Measurements from ENCODE around the gene RYR1. TPM values are rescaled to one million over a fixed set of nuclear protein-coding genes. Genes with fewer than 3 reads are reported as not detected.

Gene RYR1
- total RNA-seq, 1 donor = under 0.01 TPM

GRCh38 chr19:38497907-38498306 is 64.4 kb downstream of the RYR1 start:
- TF ChIP-seq, protein P1, sequence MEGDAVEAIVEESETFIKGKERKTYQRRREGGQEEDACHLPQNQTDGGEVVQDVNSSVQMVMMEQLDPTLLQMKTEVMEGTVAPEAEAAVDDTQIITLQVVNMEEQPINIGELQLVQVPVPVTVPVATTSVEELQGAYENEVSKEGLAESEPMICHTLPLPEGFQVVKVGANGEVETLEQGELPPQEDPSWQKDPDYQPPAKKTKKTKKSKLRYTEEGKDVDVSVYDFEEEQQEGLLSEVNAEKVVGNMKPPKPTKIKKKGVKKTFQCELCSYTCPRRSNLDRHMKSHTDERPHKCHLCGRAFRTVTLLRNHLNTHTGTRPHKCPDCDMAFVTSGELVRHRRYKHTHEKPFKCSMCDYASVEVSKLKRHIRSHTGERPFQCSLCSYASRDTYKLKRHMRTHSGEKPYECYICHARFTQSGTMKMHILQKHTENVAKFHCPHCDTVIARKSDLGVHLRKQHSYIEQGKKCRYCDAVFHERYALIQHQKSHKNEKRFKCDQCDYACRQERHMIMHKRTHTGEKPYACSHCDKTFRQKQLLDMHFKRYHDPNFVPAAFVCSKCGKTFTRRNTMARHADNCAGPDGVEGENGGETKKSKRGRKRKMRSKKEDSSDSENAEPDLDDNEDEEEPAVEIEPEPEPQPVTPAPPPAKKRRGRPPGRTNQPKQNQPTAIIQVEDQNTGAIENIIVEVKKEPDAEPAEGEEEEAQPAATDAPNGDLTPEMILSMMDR (IDR thresholded peaks at IDR 0.05; ENCODE audit: extremely low read depth, low read depth, low read length) = no peak
- Histone ChIP-seq H3K27ac (ENCODE audit: low read depth, low read length) (no peak overlapping the region), H3K36me3 (ENCODE audit: insufficient read depth, low read length) (no peaks in the 10 kb centered on the region), H3K4me2 (ENCODE audit: insufficient read depth, low read length) (no peak overlapping the region), H2AFZ (ENCODE audit: low read length) (no peak overlapping the region), H3K4me3 (ENCODE audit: insufficient read depth, low read length) (no peak overlapping the region), H3K4me1 (ENCODE audit: insufficient read depth, low read length) (no peaks in the 10 kb centered on the region), H3K9me3 (ENCODE audit: low read depth, low read length) (no peaks in the 10 kb centered on the region), H3K27me3 (ENCODE audit: insufficient read depth, low read length) (no peaks in the 10 kb centered on the region), H3K79me2 (ENCODE audit: insufficient read depth, low read length) (no peaks in the 10 kb centered on the region), H4K20me1 (ENCODE audit: insufficient read depth, low read length) (no peaks in the 10 kb centered on the region)
- DNase-seq (ENCODE audit: insufficient read length, low spot score, missing footprints) = peak; percentile 46

- TF ChIP-seq, protein P1 (IDR thresholded peaks at IDR 0.05; ENCODE audit: extremely low read depth, low read depth, low read length) = no peak
- no peaks in the 10 kb centered on the region for H3K36me3 ChIP-seq (ENCODE audit: insufficient read depth, low read length)
- no peaks in the 10 kb centered on the region for H3K79me2 ChIP-seq (ENCODE audit: insufficient read depth, low read length)
- H3K4me1 ChIP-seq (ENCODE audit: insufficient read depth, low read length) = no peaks in the 10 kb centered on the region
- H3K27me3 ChIP-seq (ENCODE audit: insufficient read depth, low read length) = no peaks in the 10 kb centered on the region
- no peaks in the 10 kb centered on the region for H3K9me3 ChIP-seq (ENCODE audit: low read depth, low read length)
- H3K4me2 ChIP-seq (ENCODE audit: insufficient read depth, low read length) = no peak overlapping the region
- no peaks in the 10 kb centered on the region for H4K20me1 ChIP-seq (ENCODE audit: insufficient read depth, low read length)
- DNase-seq (ENCODE audit: insufficient read length, low spot score, missing footprints) = peak; percentile 63
- no peak overlapping the region for H3K27ac ChIP-seq (ENCODE audit: low read depth, low read length)
- no peak overlapping the region for H3K4me3 ChIP-seq (ENCODE audit: insufficient read depth, low read length)
- no peak overlapping the region for H2AFZ ChIP-seq (ENCODE audit: low read length)
Observed at GRCh38 chr19:38499532-38499931, 66.0 kb downstream of the RYR1 start.

DNA sequence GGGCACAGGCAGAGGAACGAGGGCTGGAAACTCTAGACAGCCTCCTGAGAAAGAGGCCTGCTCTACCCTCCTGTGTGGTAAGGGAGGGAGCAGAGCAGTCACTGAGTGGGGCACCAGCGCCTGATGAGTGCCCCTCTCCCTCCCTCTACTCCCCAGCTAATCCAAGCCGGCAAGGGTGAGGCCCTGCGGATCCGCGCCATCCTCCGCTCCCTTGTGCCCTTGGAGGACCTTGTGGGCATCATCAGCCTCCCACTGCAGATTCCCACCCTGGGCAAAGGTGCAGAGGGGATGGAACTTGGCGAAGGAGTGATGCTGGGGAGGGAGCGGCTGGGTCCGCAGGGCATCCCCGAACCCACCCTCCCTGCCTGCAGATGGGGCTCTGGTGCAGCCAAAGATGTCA is 67.0 kb downstream of the RYR1 start:
- Histone ChIP-seq H2AFZ (ENCODE audit: low read length) (no peak overlapping the region), H3K27me3 (ENCODE audit: insufficient read depth, low read length) (no peaks in the 10 kb centered on the region), H3K4me3 (ENCODE audit: insufficient read depth, low read length) (no peak overlapping the region), H3K4me1 (ENCODE audit: insufficient read depth, low read length) (no peaks in the 10 kb centered on the region), H3K9me3 (ENCODE audit: low read depth, low read length) (no peaks in the 10 kb centered on the region), H3K27ac (ENCODE audit: low read depth, low read length) (no peak overlapping the region), H3K36me3 (ENCODE audit: insufficient read depth, low read length) (no peaks in the 10 kb centered on the region), H3K79me2 (ENCODE audit: insufficient read depth, low read length) (no peaks in the 10 kb centered on the region), H3K4me2 (ENCODE audit: insufficient read depth, low read length) (no peak overlapping the region), H4K20me1 (ENCODE audit: insufficient read depth, low read length) (no peaks in the 10 kb centered on the region)
- DNase-seq (ENCODE audit: insufficient read length, low spot score, missing footprints) = peak; percentile 73
- TF ChIP-seq, protein P1 (IDR thresholded peaks at IDR 0.05; ENCODE audit: extremely low read depth, low read depth, low read length) = no peak

- TF ChIP-seq, protein P1 (IDR thresholded peaks at IDR 0.05; ENCODE audit: extremely low read depth, low read depth, low read length) = no peak
- no peaks in the 10 kb centered on the region for H3K4me1 ChIP-seq (ENCODE audit: insufficient read depth, low read length)
- no peaks in the 10 kb centered on the region for H3K36me3 ChIP-seq (ENCODE audit: insufficient read depth, low read length)
- H3K9me3 ChIP-seq (ENCODE audit: low read depth, low read length) = no peaks in the 10 kb centered on the region
- H3K27ac ChIP-seq (ENCODE audit: low read depth, low read length) = no peak overlapping the region
- H3K4me2 ChIP-seq (ENCODE audit: insufficient read depth, low read length) = no peak overlapping the region
- no peaks in the 10 kb centered on the region for H4K20me1 ChIP-seq (ENCODE audit: insufficient read depth, low read length)
- H3K4me3 ChIP-seq (ENCODE audit: insufficient read depth, low read length) = no peak overlapping the region
- no peaks in the 10 kb centered on the region for H3K79me2 ChIP-seq (ENCODE audit: insufficient read depth, low read length)
- H2AFZ ChIP-seq (ENCODE audit: low read length) = no peak overlapping the region
- peak; percentile 34 for DNase-seq (ENCODE audit: insufficient read length, low spot score, missing footprints)
- no peaks in the 10 kb centered on the region for H3K27me3 ChIP-seq (ENCODE audit: insufficient read depth, low read length)
Observed at GRCh38 chr19:38502410-38503076, 69.1 kb downstream of the RYR1 start.
